GM18873 (cell line): Measurements from ENCODE around the gene NFILZ.

Experiments used
- ATAC-seq: cut with Tn5 transposase; IDR thresholded peaks from one replicate; pipeline ENCODE4 v1.9.1; 2021; ENCODE audit warnings: mild to moderate bottlenecking, moderate library complexity, moderate number of reproducible peaks; ENCODE audit not compliant: unreplicated experiment, low FRiP score

NFILZ gene, protein sequence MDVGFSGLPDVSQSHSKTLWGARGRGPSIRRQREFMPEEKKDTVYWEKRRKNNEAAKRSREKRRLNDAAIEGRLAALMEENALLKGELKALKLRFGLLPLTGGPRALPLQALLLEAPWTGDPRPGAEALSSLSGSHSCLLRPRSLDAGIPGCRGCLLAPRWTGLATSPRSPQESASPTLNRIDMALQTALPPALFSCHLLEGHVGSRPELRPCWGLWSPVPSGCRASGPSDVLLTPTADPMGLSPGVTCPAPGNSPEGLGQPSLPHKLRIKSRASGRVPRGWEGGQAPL

DNA sequence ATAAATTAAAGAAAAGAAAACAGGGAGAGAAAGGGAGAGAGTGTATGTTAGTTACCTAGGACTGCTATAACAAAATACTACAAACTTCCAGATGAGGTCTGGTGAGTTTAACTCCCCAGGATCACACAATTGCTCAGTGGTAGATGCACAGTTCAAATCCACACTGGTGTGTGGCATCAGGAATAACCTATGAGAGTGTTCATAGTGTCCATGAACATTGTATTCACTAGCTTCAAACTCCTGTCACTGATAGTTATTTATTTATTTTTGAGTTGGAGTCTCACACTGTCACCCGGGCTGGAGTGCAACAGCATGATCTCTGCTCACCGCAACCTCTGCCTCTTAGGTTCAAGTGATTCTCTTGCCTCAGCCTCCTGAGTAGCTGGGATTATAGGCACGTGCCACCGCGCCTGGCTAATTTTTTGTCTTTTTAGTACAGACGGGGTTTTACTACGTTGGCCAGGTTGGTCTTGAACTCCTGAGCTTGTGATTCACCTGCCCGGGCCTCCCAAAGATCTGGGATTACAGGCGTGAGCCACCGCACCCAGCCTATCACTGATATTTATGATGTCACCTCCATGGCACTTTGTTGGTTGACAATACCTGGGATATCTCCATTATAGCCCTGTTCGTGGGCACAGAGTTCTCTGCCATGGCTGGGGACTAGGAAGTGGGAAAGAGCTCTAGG lies at the start of gene NFILZ:
Gene NFILZ, plus strand, starts transcription at position 638 of the 688 bp plus-strand sequence. CDS start 46,133 bp downstream, outside the sequence.
- ATAC-seq, result no peak

DNA sequence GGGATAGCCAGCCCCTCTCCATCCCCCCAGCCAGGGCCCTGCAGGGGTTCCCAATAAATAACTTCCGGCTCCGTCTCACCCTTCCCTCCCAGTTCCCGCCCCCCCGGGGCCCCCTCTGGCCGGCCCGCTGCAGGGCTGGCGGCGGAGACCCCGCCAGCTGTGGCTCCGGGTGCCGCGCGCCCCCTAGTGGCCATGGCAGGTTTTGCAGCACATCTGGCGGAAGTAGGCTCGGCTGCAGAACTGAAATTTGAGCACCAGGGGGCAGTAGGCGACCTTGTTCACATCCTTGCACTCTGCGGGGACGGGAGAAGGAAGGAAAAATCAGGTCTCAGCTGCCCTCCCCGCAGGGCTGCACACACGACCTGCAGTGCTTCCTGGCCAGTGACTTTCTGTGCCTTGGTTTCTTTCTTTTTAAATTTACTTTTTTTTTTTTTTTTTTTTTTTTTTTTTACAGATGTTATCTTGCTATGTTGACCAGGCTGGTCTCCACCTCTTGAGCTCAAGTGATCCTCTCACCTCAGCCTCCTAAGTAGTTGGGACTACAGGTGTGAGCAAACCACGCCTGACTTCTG lies 49.6 kb upstream of the NFILZ start:
- no peak for ATAC-seq

DNA sequence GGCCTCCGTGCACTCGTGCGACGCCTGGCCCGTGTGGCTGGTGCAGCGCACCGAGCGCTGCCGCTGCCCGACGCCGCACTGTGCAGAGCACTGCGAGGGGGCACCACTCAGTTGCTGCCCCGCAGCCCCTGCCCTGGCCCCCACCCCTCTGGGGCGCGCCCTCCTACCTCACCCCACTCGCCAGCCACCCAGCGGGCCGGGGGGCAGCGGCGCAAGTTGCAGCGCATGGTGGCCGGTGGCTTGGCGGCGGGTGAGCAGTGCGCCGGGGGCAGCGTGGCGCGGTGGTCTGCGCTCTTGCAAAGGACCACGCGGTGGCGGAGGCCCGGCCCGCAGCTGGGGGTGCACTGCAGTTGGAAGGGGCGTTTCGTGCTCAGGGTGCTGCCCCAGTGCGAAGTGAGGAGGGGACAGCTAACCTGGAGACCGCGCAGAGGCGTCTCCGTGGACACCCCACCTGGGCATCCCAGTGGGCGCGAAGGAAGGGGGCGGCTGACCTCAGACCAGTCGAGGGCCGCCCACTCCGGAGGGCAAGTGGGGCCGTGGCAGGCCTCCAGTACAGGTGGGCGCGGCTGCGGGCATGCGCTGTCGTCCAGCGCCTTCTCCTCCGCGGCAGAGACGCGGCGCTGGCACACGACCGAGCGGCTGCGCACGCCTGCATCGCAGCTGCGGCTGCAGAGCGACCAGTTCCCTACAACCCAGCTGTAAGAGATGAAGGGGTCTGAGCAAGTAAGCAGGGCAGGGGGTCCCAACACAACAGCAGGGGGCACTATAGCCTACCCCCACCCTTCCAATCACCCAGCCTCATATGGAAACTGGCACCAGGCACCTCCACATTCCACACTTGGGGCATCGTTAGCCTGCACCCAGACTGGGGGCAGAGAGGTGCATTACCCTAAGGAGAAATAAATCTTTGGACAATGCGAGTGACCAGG lies 45.2 kb upstream of the NFILZ start:
- ATAC-seq, result no peak

DNA sequence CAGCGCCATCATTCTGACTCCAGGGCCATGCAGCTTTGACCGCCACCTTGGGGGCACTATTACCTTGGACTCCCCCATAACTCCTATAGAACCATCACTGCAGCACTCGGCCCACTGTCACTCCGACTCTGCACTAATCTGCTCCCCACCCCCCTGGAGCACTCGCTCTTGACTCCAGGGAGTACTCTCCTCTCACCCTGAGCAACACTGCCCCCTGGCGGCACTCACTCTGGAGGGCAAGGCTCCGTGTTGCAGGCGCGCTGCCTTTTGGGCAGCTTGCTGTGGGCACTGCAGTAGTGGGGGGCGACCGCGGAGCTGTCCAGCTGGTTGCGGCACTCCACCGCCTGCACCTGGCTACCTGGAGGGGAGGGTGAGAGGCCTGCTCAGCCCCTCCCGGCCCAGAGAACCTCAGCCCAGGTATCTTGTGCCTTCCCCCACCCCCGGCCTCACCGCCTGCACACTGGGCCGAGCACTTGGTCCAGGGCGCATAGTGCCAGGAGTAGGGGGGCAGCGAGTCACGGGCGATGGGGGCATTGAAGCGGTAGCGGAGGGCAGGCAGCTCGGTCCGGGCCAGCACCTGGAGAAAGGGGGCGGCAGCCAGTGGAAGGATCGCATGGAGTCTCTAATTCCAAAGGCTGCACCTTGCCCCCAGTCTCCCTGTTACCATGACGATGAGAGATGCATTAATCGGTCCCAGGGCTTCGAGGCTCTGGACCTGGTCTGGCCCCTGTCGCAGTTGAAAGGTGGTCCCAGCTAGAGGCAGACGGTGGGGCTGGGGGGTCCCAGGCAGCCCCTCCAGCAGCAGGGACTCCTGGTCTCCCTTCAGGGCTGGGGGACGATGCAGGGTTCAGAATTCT lies 44.3 kb upstream of the NFILZ start:
- no peak for ATAC-seq

DNA sequence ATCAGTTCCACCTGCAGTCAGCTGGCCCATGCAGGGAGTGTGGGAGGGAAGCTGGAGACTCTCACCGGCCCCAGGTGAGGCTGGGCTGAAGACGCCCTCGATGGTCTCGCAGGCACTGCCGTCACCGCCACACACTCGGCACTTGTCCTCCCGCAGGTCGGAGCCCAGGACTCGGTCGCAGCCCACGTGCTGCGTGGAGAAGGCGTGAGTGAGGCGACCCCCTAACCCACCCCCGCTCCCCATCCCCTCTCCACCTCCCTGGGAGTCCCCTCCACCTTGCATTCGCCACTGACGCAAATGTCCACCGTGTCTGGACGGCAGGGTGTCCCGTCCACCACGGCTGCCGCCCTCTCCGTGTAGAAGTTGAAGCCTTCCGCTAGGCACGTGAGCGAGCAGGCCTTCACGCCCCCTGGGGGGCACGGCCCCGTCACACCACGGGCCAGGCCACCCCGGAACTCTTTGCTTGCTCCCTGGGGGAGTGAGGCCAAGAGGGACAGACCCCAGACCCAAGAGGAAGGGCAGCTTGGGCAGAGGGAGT lies 41.2 kb upstream of the NFILZ start:
- no peak for ATAC-seq

DNA sequence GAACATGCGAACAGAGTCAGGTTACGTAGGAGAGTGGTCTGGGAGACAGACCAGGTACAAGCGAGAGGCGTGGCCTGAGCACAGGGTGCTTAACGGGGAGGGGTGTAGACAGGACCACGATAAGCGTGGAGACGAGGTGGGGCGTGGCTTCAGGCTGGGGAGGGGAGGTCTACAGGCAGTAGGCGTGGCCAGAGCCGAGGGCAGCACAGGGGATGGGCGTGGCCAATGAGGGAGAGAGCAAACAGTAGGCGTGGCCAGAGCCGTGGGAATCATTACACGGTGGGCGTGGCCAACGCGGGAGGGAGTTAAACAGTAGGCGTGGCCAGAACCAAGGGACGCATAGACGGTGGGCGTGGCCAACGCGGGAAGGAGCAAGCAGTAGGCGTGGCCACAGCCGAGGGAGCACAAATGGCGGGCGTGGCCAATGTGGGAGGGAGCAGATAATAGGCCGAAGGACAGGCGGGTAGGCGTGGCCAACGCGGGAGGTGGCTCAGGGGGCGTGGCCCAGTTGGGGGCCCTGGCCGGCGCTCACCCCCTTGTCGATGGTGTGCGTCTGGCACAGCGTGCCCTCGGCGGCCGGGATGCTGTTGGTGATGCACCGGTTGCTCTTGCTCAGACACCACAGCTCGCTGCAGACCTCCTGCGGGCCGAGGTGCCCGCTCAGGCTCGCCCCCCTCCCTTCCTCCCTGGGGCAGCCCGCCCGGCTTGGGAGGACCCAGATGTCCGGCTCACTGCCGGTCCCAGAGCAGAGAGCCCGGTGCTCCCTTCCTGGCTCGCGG lies 38.0 kb upstream of the NFILZ start:
- no peak for ATAC-seq

DNA sequence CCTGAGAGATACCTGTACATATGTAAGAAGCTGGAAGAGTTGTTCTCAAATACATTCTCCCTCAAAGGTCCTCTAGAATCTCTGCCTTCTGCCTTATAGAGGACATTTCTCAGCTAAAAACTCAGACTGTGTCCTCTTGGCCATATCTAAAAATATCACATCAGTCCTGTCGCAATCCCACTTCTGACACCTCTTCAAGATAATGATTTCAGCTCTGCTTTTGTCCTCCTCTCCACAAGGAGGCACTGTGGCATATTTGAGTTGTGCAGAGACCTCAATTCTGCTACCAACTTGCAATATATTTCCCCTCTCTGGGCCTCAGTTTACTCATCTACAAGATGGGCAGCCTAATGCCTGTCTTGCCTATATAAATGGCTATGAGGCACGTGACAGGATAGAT lies 36.5 kb upstream of the NFILZ start:
- ATAC-seq, result no peak

DNA sequence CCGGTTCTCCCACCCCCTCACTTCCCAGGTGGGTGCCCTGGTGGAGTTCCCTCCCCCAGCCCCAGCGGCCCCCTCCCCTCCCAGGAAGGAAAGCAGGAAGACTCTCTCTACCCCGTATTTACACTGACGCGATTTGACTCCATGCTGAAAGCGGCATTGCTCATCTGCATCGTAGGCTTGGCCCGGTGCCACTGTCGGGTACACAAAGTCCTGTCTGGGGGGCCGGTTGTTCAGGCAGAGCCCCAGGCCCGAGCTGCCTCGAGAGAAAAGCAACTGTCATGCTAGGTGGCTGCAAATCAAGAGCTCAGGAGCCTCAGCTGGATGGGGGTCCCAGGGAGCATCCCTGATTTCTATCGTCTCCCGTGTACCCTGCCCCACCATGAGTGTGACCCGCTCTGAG lies 34.8 kb upstream of the NFILZ start:
- ATAC-seq, result no peak

DNA sequence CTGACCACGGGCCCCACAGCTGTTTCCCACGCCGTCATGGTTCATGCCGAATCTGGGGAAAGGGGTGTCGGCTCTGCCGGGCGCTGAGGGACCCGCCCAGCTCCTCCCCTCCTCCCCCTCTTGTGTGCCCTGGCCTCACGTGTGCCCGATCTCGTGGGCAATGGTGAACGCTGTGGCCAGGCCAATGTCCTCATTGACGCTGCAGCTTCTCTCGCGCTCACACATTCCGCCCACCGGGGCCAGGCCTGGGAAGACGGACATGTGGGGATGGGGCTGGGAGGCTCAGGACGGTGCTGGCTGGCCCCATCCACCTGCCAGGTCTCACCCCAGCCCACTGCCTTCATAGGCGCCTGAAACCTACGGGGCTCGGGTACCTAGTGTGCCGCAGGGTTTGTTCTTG lies 34.3 kb upstream of the NFILZ start:
- ATAC-seq, result no peak

DNA sequence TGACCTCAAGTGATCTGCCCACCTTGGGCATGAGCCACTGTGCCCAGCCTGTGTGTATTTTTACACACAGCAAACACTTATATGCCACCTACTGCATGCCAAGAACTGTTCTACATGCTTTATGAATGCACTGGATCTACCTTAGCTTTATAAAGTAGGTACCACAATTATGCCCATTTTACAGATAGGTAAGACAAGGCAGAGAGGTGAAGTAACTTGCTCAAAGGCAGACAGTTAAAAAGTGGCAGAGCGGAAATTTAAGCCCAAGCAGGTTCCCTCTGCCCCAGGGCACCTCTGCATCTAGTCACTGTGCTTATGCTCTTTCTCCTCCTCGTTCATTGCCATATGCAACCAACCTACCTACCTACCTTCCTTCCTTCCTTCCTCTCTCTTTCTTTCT lies 30.4 kb upstream of the NFILZ start:
- no peak for ATAC-seq

DNA sequence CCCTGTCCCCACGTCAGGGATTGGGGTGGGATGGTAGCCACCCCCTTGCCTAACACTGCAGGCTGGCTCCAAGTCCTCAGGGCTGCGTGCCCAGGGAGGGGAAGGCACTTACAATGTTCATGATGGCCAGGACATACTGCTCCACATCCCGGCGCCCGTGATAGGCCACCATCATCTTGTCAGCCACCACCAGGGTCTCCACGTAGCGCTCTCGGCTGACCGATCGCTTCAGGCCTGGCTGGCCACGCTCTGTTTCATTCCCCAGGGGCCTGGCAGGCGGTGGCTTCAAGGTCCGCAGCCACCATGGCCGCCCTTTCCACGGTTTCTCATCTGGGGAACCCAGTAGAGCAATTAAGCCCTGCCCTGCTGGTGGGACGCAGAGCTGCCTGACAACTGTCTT lies 29.6 kb upstream of the NFILZ start:
- ATAC-seq, result no peak

DNA sequence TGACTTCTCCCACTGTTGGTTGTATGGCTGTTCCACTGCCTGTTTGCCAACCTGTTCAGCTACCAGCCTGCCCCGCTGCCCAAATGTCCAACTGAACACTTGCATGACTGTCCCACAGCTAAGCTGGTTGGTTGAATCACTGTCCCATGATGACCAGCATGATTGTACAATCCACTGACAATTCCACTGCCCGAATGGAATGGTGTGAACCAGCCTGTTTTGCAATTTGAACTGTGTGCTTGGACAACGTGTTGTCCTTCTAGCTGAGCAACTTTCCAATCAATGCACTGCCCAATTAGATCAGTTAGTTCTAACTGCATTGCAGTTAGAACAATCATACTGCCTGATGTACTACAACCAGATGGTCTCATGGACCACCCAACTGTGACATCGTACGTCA lies 28.6 kb upstream of the NFILZ start:
- no peak for ATAC-seq

DNA sequence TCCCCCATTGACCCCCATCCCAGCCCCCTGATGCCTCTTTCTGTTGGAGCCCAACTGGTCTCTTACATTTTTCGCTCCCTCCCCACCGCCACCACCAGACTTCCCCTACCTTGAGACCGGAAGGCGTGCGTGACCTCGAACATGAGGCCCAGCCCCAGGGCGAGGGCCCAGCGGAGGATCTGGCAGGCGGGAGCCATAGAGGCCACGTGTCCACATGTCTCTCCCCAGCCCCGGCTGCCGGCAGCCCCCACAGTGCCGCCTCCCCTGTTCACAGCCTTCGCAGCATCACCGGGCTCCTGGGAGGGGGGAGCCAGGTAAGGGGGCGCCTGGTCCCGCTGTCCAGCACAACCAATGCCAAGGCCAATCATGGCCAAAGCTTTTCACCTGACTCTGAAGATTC lies 24.9 kb upstream of the NFILZ start:
- no peak for ATAC-seq

DNA sequence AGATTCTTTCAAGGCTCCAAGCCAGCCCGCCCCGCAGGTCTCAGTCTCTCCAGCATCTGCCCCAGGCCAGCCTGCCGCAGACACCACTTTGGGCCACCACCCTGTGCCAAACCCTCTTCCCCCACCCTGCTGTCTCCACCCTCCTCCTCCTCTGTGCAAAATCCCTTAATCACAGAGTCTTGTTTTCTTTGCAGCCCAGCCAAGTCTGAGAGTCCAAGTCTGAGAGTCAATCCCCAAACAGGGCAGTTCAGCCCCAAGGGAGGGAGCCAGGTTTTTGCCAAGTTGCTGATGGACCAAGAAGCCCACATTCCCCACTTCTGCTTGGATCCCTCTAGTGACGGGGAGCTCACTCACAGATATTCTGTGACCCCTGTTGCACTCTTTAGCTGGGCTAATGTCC lies 23.0 kb upstream of the NFILZ start:
- ATAC-seq, result no peak

DNA sequence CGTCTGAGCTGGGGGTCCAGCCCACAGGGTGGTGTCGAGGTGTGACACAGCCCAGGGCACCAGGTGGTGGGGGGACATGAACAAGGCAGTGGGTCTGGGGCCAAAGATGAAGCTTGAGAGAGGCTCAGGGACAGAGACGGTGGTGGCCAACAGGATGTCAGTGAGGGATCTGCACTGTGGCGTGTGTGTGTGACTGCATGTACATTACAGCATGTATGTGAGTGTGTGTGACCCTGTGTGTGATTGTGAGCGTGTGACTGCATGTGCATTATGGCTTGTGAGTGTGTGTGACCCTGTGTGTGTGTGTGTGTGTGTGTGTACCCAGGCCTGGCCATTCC lies 21.5 kb upstream of the NFILZ start:
- ATAC-seq, result no peak

DNA sequence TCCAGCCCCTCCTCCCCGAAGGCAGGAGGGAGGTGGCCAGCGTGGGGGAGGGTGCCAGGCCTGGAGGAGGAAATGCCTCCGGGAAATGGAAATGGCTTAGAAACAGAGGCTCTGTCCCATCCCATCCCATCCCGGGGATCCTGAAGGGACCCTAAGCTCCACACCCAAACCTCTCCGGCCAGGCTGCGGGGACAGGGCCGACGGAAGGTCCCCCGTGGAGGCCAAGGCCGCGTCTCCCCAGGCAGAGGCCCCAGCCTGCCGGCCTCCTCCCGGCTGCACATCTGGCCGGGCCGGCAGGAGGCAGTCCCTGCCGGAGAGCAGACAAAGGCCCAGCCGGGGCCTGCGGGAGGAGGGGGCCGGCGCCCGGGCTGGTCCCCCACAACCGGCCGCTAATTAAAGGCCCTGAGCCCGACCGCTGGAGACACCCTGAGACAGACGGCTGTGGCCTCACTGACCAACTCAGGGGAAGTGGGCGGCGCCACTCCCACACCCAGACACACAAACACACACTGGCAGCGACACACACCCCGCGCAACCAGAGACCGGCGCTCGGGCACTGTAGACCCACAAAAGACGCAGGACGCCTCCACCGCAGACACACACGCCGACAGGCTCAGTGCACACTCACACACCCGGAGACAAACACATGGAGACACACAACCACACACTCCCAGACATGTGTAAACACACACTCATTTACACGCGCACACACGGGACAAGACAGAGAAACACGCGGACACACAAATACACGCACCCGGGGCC lies 21.0 kb upstream of the NFILZ start:
- no peak for ATAC-seq

DNA sequence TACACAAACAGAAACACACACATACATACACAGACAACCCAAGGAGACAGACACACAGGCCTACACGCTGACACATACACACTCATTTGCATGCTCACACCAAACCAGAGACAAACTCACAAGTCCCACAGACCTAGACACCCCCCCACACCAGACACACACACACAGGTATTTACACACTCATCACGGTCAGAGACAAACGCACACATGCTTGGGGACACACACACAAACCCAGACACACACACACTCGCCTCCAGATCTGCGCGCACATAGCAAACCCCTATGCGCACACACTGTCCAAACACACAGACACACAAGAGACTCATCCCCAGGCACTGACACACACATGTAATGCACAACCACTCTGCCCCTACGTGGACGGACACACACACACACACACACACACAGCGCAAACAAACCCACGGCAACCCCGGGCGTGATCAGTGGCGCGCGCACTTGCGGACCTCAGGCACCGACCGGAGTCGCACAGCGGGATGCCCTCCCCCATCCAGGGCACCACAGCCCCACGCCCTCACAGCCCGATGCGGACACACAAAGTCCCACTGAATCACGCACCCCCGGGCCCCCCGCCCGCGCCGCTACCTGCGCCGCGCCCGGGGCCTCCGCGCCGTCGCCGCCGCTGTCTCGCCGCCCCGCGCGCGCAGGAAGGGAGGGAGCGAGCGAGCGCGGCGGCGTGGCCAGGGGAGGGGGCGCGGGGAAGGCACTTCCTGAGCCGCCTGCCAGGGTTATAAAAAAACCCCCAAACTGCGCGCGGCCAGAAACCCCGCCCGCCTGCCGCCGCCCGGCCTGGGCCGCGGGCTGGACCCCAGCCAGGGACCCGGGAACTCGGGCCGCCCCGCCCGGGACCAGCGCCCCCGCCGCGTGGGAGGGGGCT lies 20.1 kb upstream of the NFILZ start, which contains the start of gene ADAMTS10:
Gene ADAMTS10, minus strand, starts transcription at position 675 of the 895 bp plus-strand sequence. CDS start 5,005 bp downstream, outside the sequence.
- no peak for ATAC-seq
